Pons (tissue), 1 donor: ENCODE results near the gene KRT27.
"Not testable (repeated sequence)": the region's sequence is repeated elsewhere in the genome, so short reads cannot be mapped to it uniquely, and the experiment has no call there.

Experiments used
- DNase-seq: peaks from one replicate; pipeline ENCODE4 v3.0.0-alpha.2; 2016; ENCODE audit warnings: low spot score

Gene KRT27, protein sequence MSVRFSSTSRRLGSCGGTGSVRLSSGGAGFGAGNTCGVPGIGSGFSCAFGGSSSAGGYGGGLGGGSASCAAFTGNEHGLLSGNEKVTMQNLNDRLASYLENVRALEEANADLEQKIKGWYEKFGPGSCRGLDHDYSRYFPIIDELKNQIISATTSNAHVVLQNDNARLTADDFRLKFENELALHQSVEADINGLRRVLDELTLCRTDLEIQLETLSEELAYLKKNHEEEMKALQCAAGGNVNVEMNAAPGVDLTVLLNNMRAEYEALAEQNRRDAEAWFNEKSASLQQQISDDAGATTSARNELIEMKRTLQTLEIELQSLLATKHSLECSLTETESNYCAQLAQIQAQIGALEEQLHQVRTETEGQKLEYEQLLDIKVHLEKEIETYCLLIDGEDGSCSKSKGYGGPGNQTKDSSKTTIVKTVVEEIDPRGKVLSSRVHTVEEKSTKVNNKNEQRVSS

DNA sequence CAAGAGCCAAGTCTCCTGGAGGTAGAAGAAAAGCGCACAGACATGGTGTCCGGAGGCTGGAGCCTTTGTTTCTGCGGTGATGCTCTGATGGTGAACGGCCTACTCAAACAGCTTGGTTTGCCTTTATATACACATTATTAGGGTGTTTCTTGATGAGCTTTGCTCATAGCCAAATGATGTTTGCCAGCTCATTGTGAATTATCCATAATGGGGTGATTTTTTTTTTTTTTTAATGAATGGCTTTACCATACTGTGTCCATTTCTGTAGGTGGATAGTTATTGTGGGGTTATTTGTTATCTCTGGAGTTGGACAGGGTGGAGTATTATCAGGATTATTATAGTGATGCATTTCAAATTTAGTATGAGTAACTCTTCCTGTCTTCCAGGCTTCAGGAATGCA lies at the start of gene KRT27:
KRT27 (minus strand) TSS at position 101 of the 400 bp plus-strand sequence; CDS start at position 44, 57 bp downstream.
- DNase-seq, result no peak

DNA sequence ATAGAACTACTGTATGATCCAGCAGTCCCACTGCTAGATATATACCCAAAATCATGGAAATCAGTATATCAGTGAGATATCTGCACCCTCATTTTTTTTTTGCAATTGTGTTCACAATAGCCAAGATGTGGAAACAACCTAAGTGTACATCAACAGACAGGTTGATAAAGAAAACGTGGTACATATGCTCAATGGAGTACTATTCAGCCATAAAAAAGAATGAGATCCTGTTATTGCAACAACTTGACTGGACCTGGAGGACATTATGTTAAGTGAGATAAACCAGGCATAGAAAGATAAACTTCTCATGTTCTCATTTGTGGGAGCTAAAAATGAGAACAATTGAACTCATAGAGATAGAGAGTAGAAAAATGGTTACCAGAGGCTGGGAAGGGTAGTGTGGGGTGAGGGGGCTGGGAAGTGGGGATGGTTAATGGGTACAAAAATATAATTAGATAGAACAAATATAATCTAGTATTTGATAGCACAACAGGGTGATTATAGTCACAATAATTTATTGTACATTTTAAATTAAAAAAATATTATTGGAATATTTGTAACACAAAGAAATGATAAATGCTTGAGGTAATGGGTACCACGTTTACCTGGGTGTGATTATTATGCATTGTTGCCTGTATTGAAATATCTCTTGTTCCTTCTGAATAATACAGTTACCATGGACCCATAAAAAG lies 47.9 kb upstream of the KRT27 start:
- no peak for DNase-seq

- peak; percentile 11 for DNase-seq
Measured at GRCh38 chr17:40828454-40829044, 46.2 kb upstream of the KRT27 start.

DNA sequence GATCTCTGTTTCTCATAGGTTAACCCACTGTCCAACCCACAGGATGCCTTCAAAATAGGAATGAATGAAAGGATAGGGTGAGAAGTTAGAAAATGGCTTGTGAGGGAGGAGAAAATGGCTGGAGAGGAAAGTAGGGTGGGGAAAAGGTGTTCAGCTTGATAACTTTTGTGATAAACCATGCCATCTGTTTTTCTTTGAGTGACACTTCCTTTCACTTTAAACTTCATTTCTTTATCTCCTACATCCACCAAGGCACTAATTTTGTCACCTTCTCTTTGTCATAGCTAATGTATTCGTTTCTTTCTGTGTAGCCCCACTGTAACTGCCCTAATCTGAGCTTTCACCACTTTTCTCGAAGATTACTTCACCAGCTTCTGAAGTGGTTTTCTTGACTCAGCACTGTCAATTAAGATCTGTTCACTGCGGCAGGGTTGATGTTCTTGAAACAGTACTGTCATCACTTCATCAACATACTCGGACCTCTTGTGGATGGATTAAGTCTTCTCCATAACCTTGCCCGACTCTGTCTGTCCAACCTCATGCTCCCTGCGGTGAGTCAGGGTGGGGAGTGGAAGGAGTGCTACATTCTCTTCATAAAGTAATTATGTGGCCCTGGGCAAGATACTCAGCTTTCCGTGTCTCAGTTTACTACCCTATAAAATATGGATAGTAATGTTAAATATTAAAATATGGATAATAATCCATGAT lies 45.5 kb upstream of the KRT27 start:
- DNase-seq, result no peak

DNA sequence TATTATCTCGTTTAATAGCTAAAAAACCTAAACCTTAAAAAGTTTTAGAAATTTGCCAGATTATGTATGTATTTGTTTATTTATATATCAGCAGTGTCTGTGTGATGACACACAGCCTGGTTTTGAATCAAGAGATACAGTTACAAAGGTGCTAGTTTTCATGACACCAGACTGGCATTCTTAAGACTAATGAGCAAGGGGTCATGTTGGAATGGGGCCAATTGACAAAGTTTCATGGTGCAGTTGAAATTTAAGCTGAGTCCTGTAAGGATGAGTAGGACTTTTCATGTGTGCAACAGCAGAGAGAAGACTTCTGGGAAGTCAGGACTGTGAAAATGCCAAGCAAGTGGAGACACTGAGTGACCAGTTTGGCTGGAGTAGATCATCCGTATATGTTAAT lies 43.2 kb upstream of the KRT27 start:
- no peak for DNase-seq

GRCh38 chr17:40824015-40824832 lies 41.9 kb upstream of the KRT27 start:
- DNase-seq, result no peak

- DNase-seq, result no peak
Measured at GRCh38 chr17:40822132-40822812, 39.9 kb upstream of the KRT27 start, which contains the start of gene KRT10. TSS of gene KRT10 (minus strand) at chr17:40822614. CDS start at chr17:40822585, 29 bp downstream.

DNA sequence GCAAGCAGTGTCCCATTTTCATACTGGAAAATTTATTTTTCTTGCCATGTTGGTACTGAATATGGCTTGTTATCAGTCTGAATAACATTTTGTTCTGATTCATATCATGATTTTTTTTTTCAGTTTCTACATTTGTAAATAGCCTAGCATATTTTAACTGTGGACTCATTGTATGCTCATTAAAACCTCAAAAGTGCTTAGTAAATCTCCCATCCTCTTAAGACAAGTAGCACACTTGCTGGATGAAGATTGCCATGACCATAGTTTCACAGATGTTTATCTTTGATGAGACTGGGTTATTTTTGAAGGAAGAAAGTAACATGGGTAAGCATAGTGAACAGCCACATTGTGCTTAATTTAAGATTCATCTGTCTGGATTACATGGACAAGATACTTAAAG lies 39.2 kb upstream of the KRT27 start:
- no peak for DNase-seq

DNA sequence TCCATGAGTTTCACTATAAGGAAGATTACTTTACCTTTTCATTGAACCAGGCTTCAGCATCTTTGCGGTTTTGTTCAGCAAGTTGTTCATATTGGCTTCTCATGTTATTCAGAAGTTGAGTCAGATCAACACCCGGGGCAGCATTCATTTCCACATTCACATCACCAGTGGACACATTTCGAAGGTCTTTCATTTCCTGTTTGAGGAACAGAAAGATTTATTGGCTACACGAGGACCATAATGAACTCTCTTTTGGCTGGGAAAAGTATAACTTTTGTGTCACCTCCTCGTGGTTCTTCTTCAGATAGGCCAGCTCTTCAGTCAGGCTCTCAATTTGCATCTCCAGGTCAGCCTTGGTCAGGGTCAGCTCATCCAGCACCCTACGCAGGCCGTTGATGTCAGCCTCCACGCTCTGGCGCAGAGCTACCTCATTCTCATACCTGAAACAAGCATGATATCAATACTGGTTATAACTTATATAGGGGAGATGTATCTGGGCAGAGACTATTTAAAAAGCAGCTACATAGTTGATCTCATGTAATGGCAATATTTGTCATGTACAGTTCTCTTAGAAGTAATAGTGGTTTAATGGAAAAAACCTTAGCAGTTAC lies 38.0 kb upstream of the KRT27 start:
- DNase-seq, result no peak

DNA sequence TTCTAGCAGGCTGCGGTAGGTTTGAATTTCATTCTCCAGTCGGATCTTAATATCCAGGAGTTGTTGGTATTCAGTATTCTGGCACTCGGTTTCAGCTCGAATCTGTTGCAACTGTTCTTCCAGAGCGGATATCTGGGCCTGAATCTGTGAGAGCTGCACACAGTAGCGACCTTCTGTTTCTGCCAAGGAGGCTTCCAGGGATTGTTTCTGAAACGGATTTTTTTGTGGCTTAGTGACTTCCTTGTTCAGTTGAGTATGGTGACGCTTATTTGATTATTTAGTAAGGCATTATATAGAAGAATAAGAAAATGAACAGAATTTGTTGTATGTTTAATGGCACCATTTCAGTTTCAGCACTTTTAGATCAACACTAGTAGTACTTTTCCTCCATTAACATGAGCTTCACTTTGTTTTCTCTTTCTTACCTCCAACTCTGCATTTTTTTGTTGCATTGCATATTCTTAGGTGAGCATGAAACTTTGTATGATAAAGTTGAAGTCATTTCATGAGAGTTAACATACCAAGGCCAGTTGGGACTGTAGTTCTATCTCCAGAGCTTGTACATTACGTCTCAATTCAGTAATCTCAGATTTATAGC lies 37.3 kb upstream of the KRT27 start:
- peak; percentile 17 for DNase-seq

DNA sequence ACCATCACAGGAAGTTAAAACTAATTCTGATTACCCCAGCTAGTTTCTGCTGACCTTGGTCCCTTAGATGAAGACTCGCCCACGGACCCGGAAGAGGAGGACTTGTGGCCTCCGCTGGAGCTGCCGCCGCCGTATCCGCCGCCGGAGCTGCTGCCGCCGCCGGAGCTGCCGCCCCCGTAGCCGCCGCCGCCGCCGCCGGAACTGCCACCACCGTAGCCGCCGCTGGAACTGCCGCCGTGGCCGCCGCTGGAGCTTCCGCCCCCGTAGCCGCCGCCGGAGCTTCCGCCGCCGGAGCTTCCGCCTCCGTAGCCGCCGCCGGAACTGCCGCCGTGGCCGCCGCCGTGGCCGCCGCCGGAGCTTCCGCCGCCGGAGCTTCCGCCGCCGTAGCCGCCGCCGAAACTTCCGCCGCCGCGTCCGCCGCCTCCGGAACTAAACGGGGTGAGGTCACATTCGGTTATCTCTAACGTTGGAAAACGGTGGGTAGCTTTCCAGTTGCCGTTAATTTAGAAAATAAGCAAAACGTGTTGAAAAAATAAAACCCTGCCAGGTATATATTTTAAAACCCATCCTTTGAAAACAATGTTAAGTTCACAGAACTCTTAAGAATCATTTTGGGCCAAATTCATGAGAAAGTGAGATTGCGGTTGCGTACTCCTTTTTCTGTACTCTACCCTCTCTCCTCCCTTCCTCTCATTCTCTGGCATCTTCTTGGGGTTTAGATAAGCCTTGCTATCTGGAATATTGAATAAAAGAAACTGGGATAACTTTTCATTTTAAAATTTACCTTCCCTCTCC lies 36.6 kb upstream of the KRT27 start:
- DNase-seq, result peak; percentile 24

- DNase-seq, result peak; percentile 40
Measured at GRCh38 chr17:40818343-40818732, 36.0 kb upstream of the KRT27 start.

DNA sequence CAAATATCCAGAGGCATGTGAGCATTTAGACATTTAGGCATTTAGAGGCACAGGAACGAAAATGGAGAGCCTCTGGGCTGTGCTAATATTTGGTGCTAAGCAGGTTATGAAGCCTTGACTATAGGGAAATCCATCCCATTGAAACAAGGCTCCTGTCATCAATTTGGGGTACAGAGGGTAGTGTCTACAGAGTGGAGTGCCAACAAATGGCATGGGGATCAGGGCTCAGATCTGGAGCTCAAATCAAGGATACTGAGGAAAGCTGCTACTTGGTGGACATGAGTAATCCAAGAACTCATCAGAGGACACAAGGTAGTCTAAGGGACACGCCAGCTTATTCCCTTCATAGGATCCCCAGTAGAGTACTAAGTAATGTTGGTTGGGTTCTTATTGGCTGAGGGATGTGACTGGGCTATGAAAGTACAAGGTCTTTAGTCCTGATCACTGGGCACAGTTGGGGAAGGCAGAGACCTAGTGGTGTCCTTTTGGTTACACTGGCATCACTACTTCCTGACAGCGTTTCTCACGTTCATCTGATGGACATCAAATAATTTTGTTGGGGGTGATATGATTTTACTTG lies 34.8 kb upstream of the KRT27 start:
- no peak for DNase-seq

- DNase-seq, result no peak
Measured at GRCh38 chr17:40816569-40816968, 34.2 kb upstream of the KRT27 start.

DNA sequence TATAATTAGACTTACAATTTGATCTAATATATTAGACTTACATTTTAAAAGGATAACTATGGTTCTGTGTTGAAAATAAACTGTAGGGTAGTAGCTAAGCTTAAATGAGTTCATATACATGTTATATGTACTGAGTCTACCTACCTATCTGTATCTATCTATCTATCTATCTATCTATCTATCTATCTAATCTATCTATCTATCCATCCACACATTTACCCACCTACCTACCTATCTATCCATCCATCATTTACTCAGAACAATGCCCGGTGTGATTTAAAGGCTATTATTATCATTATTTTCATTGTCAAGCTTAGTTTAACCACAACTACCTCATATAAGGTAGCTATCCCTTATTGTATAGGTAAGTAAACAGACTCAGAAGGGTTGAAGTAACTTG lies 33.0 kb upstream of the KRT27 start:
- DNase-seq, result no peak

GRCh38 chr17:40814657-40815056 lies 32.3 kb upstream of the KRT27 start:
- not testable (repeated sequence) for DNase-seq

DNA sequence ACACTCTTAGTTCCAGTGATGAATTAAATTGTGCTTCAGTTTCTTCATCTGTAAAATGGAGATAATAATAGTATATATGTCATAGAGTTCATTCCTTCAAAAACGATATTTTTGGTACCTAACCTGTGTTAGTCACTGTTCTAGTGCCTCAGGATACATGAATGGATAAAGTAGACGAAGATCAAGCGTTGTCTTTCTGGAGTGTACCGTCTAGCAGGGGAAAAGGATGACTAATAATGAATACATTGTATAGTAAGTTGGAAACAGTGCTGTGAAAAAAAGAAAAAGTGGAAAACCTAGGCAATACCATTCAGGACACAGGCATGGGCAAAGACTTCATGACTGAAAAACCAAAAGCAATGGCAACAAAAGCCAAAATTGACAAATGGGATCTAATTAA lies 31.5 kb upstream of the KRT27 start:
- no peak for DNase-seq

DNA sequence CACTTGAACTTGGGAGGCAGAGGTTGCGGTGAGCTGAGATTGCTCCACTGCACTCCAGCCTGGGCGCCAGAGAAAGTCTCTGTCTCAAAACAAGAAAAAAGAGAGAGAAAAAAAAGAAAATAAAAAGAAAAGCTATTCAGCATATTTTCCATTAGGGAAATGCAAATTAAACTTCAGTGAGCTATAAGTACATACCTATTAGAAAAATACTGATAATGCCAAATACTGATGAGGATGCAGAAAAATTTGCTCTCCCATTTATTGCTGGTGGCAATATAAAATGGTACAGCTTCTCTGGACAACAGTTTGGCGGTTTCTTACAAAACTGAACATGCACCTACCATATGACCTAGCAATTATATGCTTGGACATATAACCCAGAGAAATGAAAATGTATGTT lies 30.3 kb upstream of the KRT27 start:
- no peak for DNase-seq

- no peak for DNase-seq
Measured at GRCh38 chr17:40810494-40810893, 28.1 kb upstream of the KRT27 start.
